ENCODE data around the gene WDTC1. TPM values are rescaled to one million over a fixed set of nuclear protein-coding genes. Genes with fewer than 3 reads are reported as not detected.

The WDTC1 gene
- total and polyA plus RNA-seq, 2 donors (not counting 1 experiment from before 2014, with no cell fraction given), result 32.5 to 69.1 TPM

DNA sequence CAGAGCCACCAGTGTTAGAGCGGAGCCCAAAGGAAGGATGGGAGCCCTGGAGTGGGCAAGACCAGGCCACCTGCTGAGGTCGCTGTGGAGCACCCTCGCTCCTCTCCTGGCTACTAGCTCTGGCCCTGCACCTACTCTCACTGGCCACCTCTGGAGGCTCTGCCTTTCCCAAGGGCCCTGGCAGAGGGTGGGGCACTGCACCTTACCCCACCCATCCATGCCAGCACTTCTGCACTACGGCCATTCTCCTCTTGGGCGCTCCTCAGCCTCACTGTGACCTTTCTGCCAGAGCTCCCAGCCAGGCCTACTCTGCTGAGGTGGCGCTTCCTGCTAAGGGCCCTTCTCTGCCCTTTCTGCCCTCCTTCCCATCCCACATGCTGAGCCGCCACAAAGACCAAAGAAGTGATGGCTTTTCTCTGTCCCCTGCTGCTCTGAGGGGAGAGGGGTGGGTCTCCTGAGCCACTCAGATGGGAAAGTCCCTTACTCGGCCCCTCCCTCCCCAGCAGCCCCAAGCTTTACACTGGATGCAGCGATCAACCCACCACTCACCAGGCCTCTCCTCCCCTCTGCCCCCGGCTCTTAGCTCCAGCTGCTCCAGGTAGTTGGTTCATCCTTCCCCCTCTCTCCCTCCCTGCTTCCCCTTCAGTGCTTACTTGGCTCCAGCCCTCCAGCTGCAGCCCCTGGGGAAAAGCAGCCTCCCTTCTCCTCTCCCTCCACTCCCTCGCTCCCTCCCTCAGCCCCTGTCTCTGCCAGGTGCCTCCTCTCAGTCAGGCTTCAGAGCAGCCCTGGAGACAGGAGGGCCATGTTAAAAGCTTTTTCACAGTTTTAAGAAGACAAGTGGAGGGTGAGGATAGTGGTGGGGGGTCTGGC is 72.7 kb downstream of the WDTC1 start:
- no peaks in the 10 kb centered on the region for H3K27me3 ChIP-seq (replicated peaks in 1 of 4; ENCODE audit: control extremely low read depth in 1 of 4, control insufficient read depth in 3 of 4, insufficient read depth in 4 of 4, low read length in 3 of 4)
- no peak for ATAC-seq (ENCODE audit: low read depth)
- no peaks in the 10 kb centered on the region for H3K4me1 ChIP-seq (ENCODE audit: control insufficient read depth in 2 of 2, insufficient read depth in 2 of 2, low read length in 2 of 2)
- no peak overlapping the region for H3K4me2 ChIP-seq (replicated peaks; ENCODE audit: low read depth, low read length, poor library complexity, severe bottlenecking)
- WGBS (ENCODE audit: insufficient coverage), result 79% methylated on average over 8 of the region's 11 CpGs
- Mint-ChIP-seq H3K27me3 (no peaks in the 10 kb centered on the region), H3K4me3 (no peak overlapping the region), H3K9me3 (ENCODE audit: insufficient read depth) (no peaks in the 10 kb centered on the region), H3K4me1 (no peaks in the 10 kb centered on the region), H3K27ac (no peak overlapping the region)
- no peaks in the 10 kb centered on the region for H4K20me1 ChIP-seq (ENCODE audit: control insufficient read depth, insufficient read depth, low read length, poor library complexity, severe bottlenecking)
- DNase-seq, result no peak
- POLR2A ChIA-PET, result no interaction called here
- CTCF ChIA-PET, result interaction anchor here (0.6 to 4.4 kb wide), 8 partner anchors 10 to 269 kb away, joined by 3 to 31 read pairs (median 7); no protein-coding TSS in a partner anchor
- H2AFZ ChIP-seq (ENCODE audit: insufficient read depth, low read depth, low read length, poor library complexity, severe bottlenecking), result no peak overlapping the region
- intact Hi-C loops (cut with micrococcal nuclease), result no loop called here
- H3K79me2 ChIP-seq (ENCODE audit: control insufficient read depth, insufficient read depth, low read length), result no peaks in the 10 kb centered on the region
- no peak overlapping the region for H3K9ac ChIP-seq (ENCODE audit: low read length)
- no peak overlapping the region for H3K4me3 ChIP-seq (ENCODE audit: control extremely low read depth in 1 of 5, extremely low read depth in 1 of 5, insufficient read depth in 1 of 5, low read depth in 2 of 5, low read length in 4 of 5)
- H3K27ac ChIP-seq (ENCODE audit: low read length in 2 of 2), result no peak overlapping the region
- TF ChIP-seq EZH2 (IDR thresholded peaks at IDR 0.05; ENCODE audit: borderline replicate concordance, insufficient read depth, low read depth, low read length, poor library complexity, severe bottlenecking), result no peak
- no peaks in the 10 kb centered on the region for H3K9me3 ChIP-seq (ENCODE audit: control extremely low read depth in 1 of 3, control insufficient read depth in 2 of 3, insufficient read depth in 1 of 3, low read length in 2 of 3)
- peaks cover 0 to 30% of the 10 kb centered on the region in 2 experiments for H3K36me3 ChIP-seq (replicated peaks in 1 of 2; ENCODE audit: control extremely low read depth in 1 of 2, control insufficient read depth in 1 of 2, extremely low read depth in 1 of 2, insufficient read depth in 2 of 2, low read length in 1 of 2)

DNA sequence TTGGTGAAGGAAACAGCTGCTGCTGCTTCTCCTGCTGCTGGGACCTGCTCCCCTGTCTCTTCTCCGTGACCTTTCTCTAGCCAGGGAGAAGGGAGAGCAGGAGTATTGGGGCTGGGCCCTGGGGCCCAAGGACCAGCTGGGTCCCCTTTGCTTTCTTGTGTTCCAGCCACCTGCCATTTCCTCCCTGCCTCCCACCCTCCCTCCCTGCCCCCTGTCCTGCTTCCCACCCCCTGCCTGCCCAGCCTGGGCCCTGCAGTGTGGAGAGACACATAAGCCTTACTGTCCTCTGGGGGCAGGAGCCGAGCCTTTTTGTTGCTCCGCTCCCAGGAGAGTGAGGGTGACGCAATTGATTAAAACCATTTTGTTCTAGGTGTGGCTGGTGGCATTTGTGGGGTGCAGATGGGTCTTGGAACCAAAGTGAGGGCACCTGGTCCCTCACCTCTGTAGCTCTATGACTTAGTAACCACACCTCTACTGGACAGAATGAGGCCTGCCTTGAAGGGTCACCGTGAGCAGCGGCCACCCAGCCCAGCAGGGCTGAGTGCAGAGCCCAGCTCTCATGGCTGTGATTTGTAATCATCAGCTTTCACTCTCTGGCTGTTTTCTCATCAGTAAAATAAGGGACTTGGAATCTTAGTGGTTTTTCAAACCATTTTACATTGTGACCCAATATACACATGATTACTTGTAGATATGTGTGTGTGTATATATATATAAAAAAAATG is 73.6 kb downstream of the WDTC1 start:
- DNase-seq (no peak), ATAC-seq (ENCODE audit: low read depth) (no peak)
- no peaks in the 10 kb centered on the region for H3K4me1 ChIP-seq (ENCODE audit: control insufficient read depth in 2 of 2, insufficient read depth in 2 of 2, low read length in 2 of 2)
- ChIA-PET CTCF (interaction anchor here (0.7 to 4.4 kb wide), 10 partner anchors 7 to 371 kb away, joined by 3 to 31 read pairs (median 7); no protein-coding TSS in a partner anchor), POLR2A (no interaction called here)
- 95% methylated on average over 5 of the region's 6 CpGs for WGBS (ENCODE audit: insufficient coverage)
- H3K4me2 ChIP-seq (replicated peaks; ENCODE audit: low read depth, low read length, poor library complexity, severe bottlenecking), result no peak overlapping the region
- H3K4me1 Mint-ChIP-seq, result no peaks in the 10 kb centered on the region
- no peak overlapping the region for H3K9ac ChIP-seq (ENCODE audit: low read length)
- no peaks in the 10 kb centered on the region for H3K27me3 ChIP-seq (replicated peaks in 1 of 4; ENCODE audit: control extremely low read depth in 1 of 4, control insufficient read depth in 3 of 4, insufficient read depth in 4 of 4, low read length in 3 of 4)
- H3K9me3 Mint-ChIP-seq (ENCODE audit: insufficient read depth), result no peaks in the 10 kb centered on the region
- no peak overlapping the region for H3K27ac ChIP-seq (ENCODE audit: low read length in 2 of 2)
- no peak for TF ChIP-seq EZH2 (IDR thresholded peaks at IDR 0.05; ENCODE audit: borderline replicate concordance, insufficient read depth, low read depth, low read length, poor library complexity, severe bottlenecking)
- TF ChIP-seq, protein P1, sequence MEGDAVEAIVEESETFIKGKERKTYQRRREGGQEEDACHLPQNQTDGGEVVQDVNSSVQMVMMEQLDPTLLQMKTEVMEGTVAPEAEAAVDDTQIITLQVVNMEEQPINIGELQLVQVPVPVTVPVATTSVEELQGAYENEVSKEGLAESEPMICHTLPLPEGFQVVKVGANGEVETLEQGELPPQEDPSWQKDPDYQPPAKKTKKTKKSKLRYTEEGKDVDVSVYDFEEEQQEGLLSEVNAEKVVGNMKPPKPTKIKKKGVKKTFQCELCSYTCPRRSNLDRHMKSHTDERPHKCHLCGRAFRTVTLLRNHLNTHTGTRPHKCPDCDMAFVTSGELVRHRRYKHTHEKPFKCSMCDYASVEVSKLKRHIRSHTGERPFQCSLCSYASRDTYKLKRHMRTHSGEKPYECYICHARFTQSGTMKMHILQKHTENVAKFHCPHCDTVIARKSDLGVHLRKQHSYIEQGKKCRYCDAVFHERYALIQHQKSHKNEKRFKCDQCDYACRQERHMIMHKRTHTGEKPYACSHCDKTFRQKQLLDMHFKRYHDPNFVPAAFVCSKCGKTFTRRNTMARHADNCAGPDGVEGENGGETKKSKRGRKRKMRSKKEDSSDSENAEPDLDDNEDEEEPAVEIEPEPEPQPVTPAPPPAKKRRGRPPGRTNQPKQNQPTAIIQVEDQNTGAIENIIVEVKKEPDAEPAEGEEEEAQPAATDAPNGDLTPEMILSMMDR (IDR thresholded peaks at IDR 0.05), result no peak
- no peaks in the 10 kb centered on the region for H3K79me2 ChIP-seq (ENCODE audit: control insufficient read depth, insufficient read depth, low read length)
- H3K27me3 Mint-ChIP-seq, result no peaks in the 10 kb centered on the region
- H3K36me3 ChIP-seq (replicated peaks in 1 of 2; ENCODE audit: control extremely low read depth in 1 of 2, control insufficient read depth in 1 of 2, extremely low read depth in 1 of 2, insufficient read depth in 2 of 2, low read length in 1 of 2), result peaks cover 0 to 26% of the 10 kb centered on the region in 2 experiments
- intact Hi-C loops (cut with micrococcal nuclease), result no loop called here
- H3K4me3 Mint-ChIP-seq, result no peak overlapping the region
- H3K4me3 ChIP-seq (ENCODE audit: control extremely low read depth in 1 of 5, extremely low read depth in 1 of 5, insufficient read depth in 1 of 5, low read depth in 2 of 5, low read length in 4 of 5), result no peak overlapping the region
- no peak overlapping the region for H2AFZ ChIP-seq (ENCODE audit: insufficient read depth, low read depth, low read length, poor library complexity, severe bottlenecking)
- H3K27ac Mint-ChIP-seq, result no peak overlapping the region
- no peaks in the 10 kb centered on the region for H3K9me3 ChIP-seq (ENCODE audit: control extremely low read depth in 1 of 3, control insufficient read depth in 2 of 3, insufficient read depth in 1 of 3, low read length in 2 of 3)
- H4K20me1 ChIP-seq (ENCODE audit: control insufficient read depth, insufficient read depth, low read length, poor library complexity, severe bottlenecking), result no peaks in the 10 kb centered on the region

Data from B cell (primary cell).